ENCODE results near the gene IDE.
"Not testable (repeated sequence)": the region's sequence is repeated elsewhere in the genome, so short reads cannot be mapped to it uniquely, and the experiment has no call there.

The IDE gene

GRCh38 chr10:92573798-92574547 is at the start of gene IDE:
Gene IDE (minus strand): TSS chr10:92574093. CDS start chr10:92574019, 74 bp downstream.
- Mint-ChIP-seq H3K4me1 (peaks cover 34% of the 10 kb centered on the region), H3K4me3 (peak within 1 kb of the TSS; percentile 81), H3K27ac (peak within 1 kb of the TSS; percentile 89), H3K36me3 (peaks cover 8% of the 10 kb centered on the region), H3K9me3 (no peaks in the 10 kb centered on the region), H3K27me3 (no peaks in the 10 kb centered on the region)
- CTCF ChIA-PET: interaction anchor here (0.6 to 8.6 kb wide), 8 partner anchors 15 to 307 kb away, joined by 3 to 98 read pairs (median 3); partner anchors contain the start of gene KIF11
- DNase-seq: peak; percentile 88

- peaks cover 2% of the 10 kb centered on the region for H3K9me3 Mint-ChIP-seq
- CTCF ChIA-PET: no interaction called here
- H3K36me3 Mint-ChIP-seq: peaks cover 68% of the 10 kb centered on the region
- H3K27ac Mint-ChIP-seq: no peak overlapping the region
- no peak for DNase-seq
- H3K4me1 Mint-ChIP-seq: peaks cover 2% of the 10 kb centered on the region
- no peak overlapping the region for H3K4me3 Mint-ChIP-seq
- H3K27me3 Mint-ChIP-seq: no peaks in the 10 kb centered on the region
These were observed 45.5 kb upstream of the IDE start for GRCh38 chr10:92619368-92619767.

- peaks cover 2% of the 10 kb centered on the region for H3K4me1 Mint-ChIP-seq
- H3K27ac Mint-ChIP-seq: no peak overlapping the region
- peaks cover 2% of the 10 kb centered on the region for H3K9me3 Mint-ChIP-seq
- DNase-seq: no peak
- H3K27me3 Mint-ChIP-seq: no peaks in the 10 kb centered on the region
- CTCF ChIA-PET: no interaction called here
- no peak overlapping the region for H3K4me3 Mint-ChIP-seq
- H3K36me3 Mint-ChIP-seq: peaks cover 53% of the 10 kb centered on the region
These were observed 41.6 kb upstream of the IDE start for GRCh38 chr10:92615515-92615914.

- DNase-seq: no peak
- Mint-ChIP-seq H3K27me3 (no peaks in the 10 kb centered on the region), H3K9me3 (no peaks in the 10 kb centered on the region), H3K27ac (peak overlapping the region; percentile 53), H3K36me3 (peaks cover 49% of the 10 kb centered on the region), H3K4me3 (no peak overlapping the region), H3K4me1 (peaks cover 43% of the 10 kb centered on the region)
- CTCF ChIA-PET: no interaction called here
These were observed 30.9 kb upstream of the IDE start for GRCh38 chr10:92604841-92605240.

- no peak for DNase-seq
- Mint-ChIP-seq H3K27me3 (no peaks in the 10 kb centered on the region), H3K4me1 (peaks cover 69% of the 10 kb centered on the region), H3K9me3 (no peaks in the 10 kb centered on the region), H3K36me3 (peaks cover 38% of the 10 kb centered on the region), H3K27ac (no peak overlapping the region), H3K4me3 (no peak overlapping the region)
- CTCF ChIA-PET: interaction anchor here (0.7 kb wide), 1 partner anchor 105 kb away, joined by 3 read pairs; no protein-coding TSS in a partner anchor
These were observed 24.4 kb upstream of the IDE start for GRCh38 chr10:92598321-92598720.

GRCh38 chr10:92595505-92595904 is 21.6 kb upstream of the IDE start:
- peak overlapping the region; percentile 64 for H3K27ac Mint-ChIP-seq
- H3K4me1 Mint-ChIP-seq: peaks cover 67% of the 10 kb centered on the region
- H3K36me3 Mint-ChIP-seq: peaks cover 27% of the 10 kb centered on the region
- CTCF ChIA-PET: no interaction called here
- H3K4me3 Mint-ChIP-seq: peak overlapping the region; percentile 96
- H3K9me3 Mint-ChIP-seq: no peaks in the 10 kb centered on the region
- no peak for DNase-seq
- no peaks in the 10 kb centered on the region for H3K27me3 Mint-ChIP-seq

GRCh38 chr10:92593619-92594588 is 20.0 kb upstream of the IDE start:
- CTCF ChIA-PET: no interaction called here
- H3K4me1 Mint-ChIP-seq: peaks cover 66% of the 10 kb centered on the region
- DNase-seq: no peak

GRCh38 chr10:92592761-92593618 is 19.1 kb upstream of the IDE start, which contains the start of gene KIF11:
Gene KIF11 (plus strand): TSS chr10:92593130. CDS start chr10:92593376, 246 bp downstream.
- no peaks in the 10 kb centered on the region for H3K27me3 Mint-ChIP-seq
- H3K4me1 Mint-ChIP-seq: peaks cover 59% of the 10 kb centered on the region
- no peaks in the 10 kb centered on the region for H3K9me3 Mint-ChIP-seq
- CTCF ChIA-PET: interaction anchor here (3.5 kb wide), 1 partner anchor 19 kb away, joined by 20 read pairs; the partner anchor contains the start of gene IDE
- peak within 1 kb of the TSS; percentile 100 for H3K27ac Mint-ChIP-seq
- peaks cover 22% of the 10 kb centered on the region for H3K36me3 Mint-ChIP-seq
- DNase-seq: peak; percentile 99
- peak within 1 kb of the TSS; percentile 96 for H3K4me3 Mint-ChIP-seq

More at GRCh38 chr10:92593619-92594588, 20.0 kb upstream of the IDE start:
- Mint-ChIP-seq H3K9me3 (no peaks in the 10 kb centered on the region), H3K27ac (peak overlapping the region; percentile 100), H3K4me3 (peak overlapping the region; percentile 96), H3K36me3 (peaks cover 27% of the 10 kb centered on the region), H3K27me3 (no peaks in the 10 kb centered on the region)

GRCh38 chr10:92591550-92592022 is 17.7 kb upstream of the IDE start:
- Mint-ChIP-seq H3K36me3 (peaks cover 13% of the 10 kb centered on the region), H3K27ac (peak overlapping the region; percentile 100), H3K4me3 (peak overlapping the region; percentile 96), H3K9me3 (no peaks in the 10 kb centered on the region), H3K27me3 (no peaks in the 10 kb centered on the region), H3K4me1 (peaks cover 45% of the 10 kb centered on the region)
- CTCF ChIA-PET: interaction anchor here (3.5 kb wide), 1 partner anchor 17 kb away, joined by 20 read pairs; the partner anchor contains the start of gene IDE
- peak; percentile 94 for DNase-seq

- H3K36me3 Mint-ChIP-seq: peaks cover 8% of the 10 kb centered on the region
- H3K9me3 Mint-ChIP-seq: no peaks in the 10 kb centered on the region
- H3K4me3 Mint-ChIP-seq: peak overlapping the region; percentile 96
- H3K27me3 Mint-ChIP-seq: no peaks in the 10 kb centered on the region
- DNase-seq: peak; percentile 38
- H3K4me1 Mint-ChIP-seq: peaks cover 38% of the 10 kb centered on the region
- H3K27ac Mint-ChIP-seq: peak overlapping the region; percentile 100
- CTCF ChIA-PET: interaction anchor here (0.7 to 3.5 kb wide), 3 partner anchors 17 to 300 kb away, joined by 3 to 20 read pairs (median 4); partner anchors contain the start of genes CPEB3, IDE and MARCHF5
These were observed 17.0 kb upstream of the IDE start for GRCh38 chr10:92590623-92591549.

- not testable (repeated sequence) for H3K9me3 Mint-ChIP-seq, H3K4me1 Mint-ChIP-seq, DNase-seq, H3K36me3 Mint-ChIP-seq, H3K27ac Mint-ChIP-seq, H3K27me3 Mint-ChIP-seq, H3K4me3 Mint-ChIP-seq
- CTCF ChIA-PET: interaction anchor here (1.8 kb wide), 1 partner anchor 13 kb away, joined by 5 read pairs; no protein-coding TSS in a partner anchor
These were observed 8.5 kb upstream of the IDE start for GRCh38 chr10:92582347-92582746.

- CTCF ChIA-PET: interaction anchor here (1.0 to 8.6 kb wide), 4 partner anchors 15 to 64 kb away, joined by 3 to 98 read pairs (median 14); partner anchors contain the start of gene KIF11
- peaks cover 28% of the 10 kb centered on the region for H3K4me1 Mint-ChIP-seq
- DNase-seq: no peak
- H3K9me3 Mint-ChIP-seq: no peaks in the 10 kb centered on the region
- H3K4me3 Mint-ChIP-seq: no peak overlapping the region
- H3K36me3 Mint-ChIP-seq: peaks cover 2% of the 10 kb centered on the region
- no peaks in the 10 kb centered on the region for H3K27me3 Mint-ChIP-seq
- H3K27ac Mint-ChIP-seq: no peak overlapping the region
These were observed 2.1 kb upstream of the IDE start for GRCh38 chr10:92575961-92576360.
